Activated naive CD8-positive, alpha-beta T cell treated with anti-CD3 and anti-CD28 coated beads, Interleukin-2, amount 10 ng/mL, durations not matched to agents 7 days and 5 days (primary cell): ENCODE data around the gene COL13A1. TPM values are rescaled to one million over a fixed set of nuclear protein-coding genes. Genes with fewer than 3 reads are reported as not detected.

Experiments used
- ATAC-seq: fragments of 150-1000 bp; cut with Tn5 transposase; one replicate; pipeline ENCODE4 v1.10.0; 2021; ENCODE audit warnings: low read depth, moderate library complexity
- POLR2A ChIA-PET: fragments of 350-600 bp; sonication (Branson Sonifier 250); formaldehyde crosslinking; loops from one replicate; lab custom pipeline; 2021; ENCODE audit warnings: antibody characterized with exemption; lab: Charles Lee
- DNase-seq: peaks from one replicate; pipeline ENCODE4 v3.0.0; 2021
- H3K27ac Mint-ChIP-seq: one replicate; pipeline ENCODE4 v1.8.0; 2022; ENCODE audit warnings: mild to moderate bottlenecking, mixed read lengths
- H3K27me3 Mint-ChIP-seq: one replicate; pipeline ENCODE4 v1.8.0; 2022; ENCODE audit warnings: mild to moderate bottlenecking, moderate library complexity, mixed read lengths
- H3K36me3 Mint-ChIP-seq: one replicate; pipeline ENCODE4 v1.8.0; 2021; ENCODE audit warnings: mild to moderate bottlenecking, mixed read lengths
- H3K4me1 Mint-ChIP-seq: one replicate; pipeline ENCODE4 v1.8.0; 2021; ENCODE audit warnings: mixed read lengths
- H3K4me3 Mint-ChIP-seq: one replicate; pipeline ENCODE4 v1.8.0; 2022; ENCODE audit warnings: mild to moderate bottlenecking, moderate library complexity, mixed read lengths
- H3K9me3 Mint-ChIP-seq: one replicate; pipeline ENCODE4 v1.8.0; 2021; ENCODE audit warnings: mixed read lengths
- total RNA-seq, 2 experiments: library from RNA; stranded (reverse); gene quantifications; one replicate each; pipeline ENCODE4 v1.2.3, GENCODE V29; 2021

COL13A1 gene
- total RNA-seq, 2 experiments from 2014 or later, result not detected

GRCh38 chr10:69875856-69876255, 74.2 kb downstream of the COL13A1 start:
- Mint-ChIP-seq H3K27ac (no peak overlapping the region), H3K9me3 (no peaks in the 10 kb centered on the region), H3K4me1 (no peaks in the 10 kb centered on the region), H3K4me3 (no peak overlapping the region), H3K27me3 (peaks cover 19% of the 10 kb centered on the region), H3K36me3 (no peaks in the 10 kb centered on the region)
- DNase-seq (no peak), ATAC-seq (no peak)
- POLR2A ChIA-PET, result no interaction called here

- no peak for DNase-seq
- POLR2A ChIA-PET, result no interaction called here
Observed at GRCh38 chr10:69876286-69876685, 74.6 kb downstream of the COL13A1 start.

GRCh38 chr10:69876931-69877330, 75.2 kb downstream of the COL13A1 start:
- peaks cover 21% of the 10 kb centered on the region for H3K27me3 Mint-ChIP-seq
- H3K4me3 Mint-ChIP-seq, result no peak overlapping the region
- no peak for DNase-seq
- ATAC-seq, result no peak
- H3K36me3 Mint-ChIP-seq, result no peaks in the 10 kb centered on the region
- H3K27ac Mint-ChIP-seq, result no peak overlapping the region
- no peaks in the 10 kb centered on the region for H3K4me1 Mint-ChIP-seq
- POLR2A ChIA-PET, result no interaction called here
- H3K9me3 Mint-ChIP-seq, result no peaks in the 10 kb centered on the region

More at GRCh38 chr10:69876286-69876685, 74.6 kb downstream of the COL13A1 start:
- ATAC-seq, result no peak
- Mint-ChIP-seq H3K4me1 (no peaks in the 10 kb centered on the region), H3K4me3 (no peak overlapping the region), H3K36me3 (no peaks in the 10 kb centered on the region), H3K27me3 (peaks cover 17% of the 10 kb centered on the region), H3K9me3 (no peaks in the 10 kb centered on the region), H3K27ac (no peak overlapping the region)

- DNase-seq (no peak), ATAC-seq (no peak)
- Mint-ChIP-seq H3K9me3 (no peaks in the 10 kb centered on the region), H3K27me3 (peaks cover 16% of the 10 kb centered on the region), H3K36me3 (no peaks in the 10 kb centered on the region), H3K27ac (no peak overlapping the region), H3K4me1 (no peaks in the 10 kb centered on the region), H3K4me3 (no peak overlapping the region)
- POLR2A ChIA-PET, result interaction anchor here (0.7 kb wide), 1 partner anchor 57 kb away, joined by 4 read pairs; no protein-coding TSS in a partner anchor
Observed at GRCh38 chr10:69878038-69878437, 76.3 kb downstream of the COL13A1 start.

- Mint-ChIP-seq H3K4me3 (no peak overlapping the region), H3K4me1 (no peaks in the 10 kb centered on the region), H3K27me3 (peaks cover 16% of the 10 kb centered on the region), H3K36me3 (no peaks in the 10 kb centered on the region), H3K9me3 (no peaks in the 10 kb centered on the region), H3K27ac (no peak overlapping the region)
- DNase-seq (no peak), ATAC-seq (no peak)
- POLR2A ChIA-PET, result interaction anchor here (0.7 kb wide), 1 partner anchor 56 kb away, joined by 4 read pairs; no protein-coding TSS in a partner anchor
Observed at GRCh38 chr10:69878951-69879350, 77.2 kb downstream of the COL13A1 start.

- no peak for ATAC-seq
- DNase-seq, result no peak
- Mint-ChIP-seq H3K36me3 (no peaks in the 10 kb centered on the region), H3K9me3 (no peaks in the 10 kb centered on the region), H3K4me1 (no peaks in the 10 kb centered on the region), H3K4me3 (no peak overlapping the region), H3K27ac (no peak overlapping the region), H3K27me3 (peaks cover 12% of the 10 kb centered on the region)
- POLR2A ChIA-PET, result no interaction called here
Observed at GRCh38 chr10:69879634-69880257, 78.0 kb downstream of the COL13A1 start.

- H3K27ac Mint-ChIP-seq, result no peak overlapping the region
- H3K27me3 Mint-ChIP-seq, result peaks cover 12% of the 10 kb centered on the region
- no peak for DNase-seq
- H3K4me1 Mint-ChIP-seq, result no peaks in the 10 kb centered on the region
- no peak overlapping the region for H3K4me3 Mint-ChIP-seq
- POLR2A ChIA-PET, result no interaction called here
- no peaks in the 10 kb centered on the region for H3K9me3 Mint-ChIP-seq
- H3K36me3 Mint-ChIP-seq, result no peaks in the 10 kb centered on the region
- no peak for ATAC-seq
Observed at GRCh38 chr10:69880301-69881081, 78.8 kb downstream of the COL13A1 start.

- DNase-seq (no peak), ATAC-seq (no peak)
- POLR2A ChIA-PET, result no interaction called here
- Mint-ChIP-seq H3K27me3 (peaks cover 16% of the 10 kb centered on the region), H3K4me1 (no peaks in the 10 kb centered on the region), H3K9me3 (no peaks in the 10 kb centered on the region), H3K36me3 (no peaks in the 10 kb centered on the region), H3K4me3 (no peak overlapping the region), H3K27ac (no peak overlapping the region)
Observed at GRCh38 chr10:69881202-69881601, 79.5 kb downstream of the COL13A1 start.

- no peak overlapping the region for H3K4me3 Mint-ChIP-seq
- no peaks in the 10 kb centered on the region for H3K9me3 Mint-ChIP-seq
- H3K27me3 Mint-ChIP-seq, result peaks cover 12% of the 10 kb centered on the region
- DNase-seq (no peak), ATAC-seq (no peak)
- H3K4me1 Mint-ChIP-seq, result no peaks in the 10 kb centered on the region
- no peaks in the 10 kb centered on the region for H3K36me3 Mint-ChIP-seq
- no peak overlapping the region for H3K27ac Mint-ChIP-seq
- POLR2A ChIA-PET, result no interaction called here
Observed at GRCh38 chr10:69883310-69884023, 81.8 kb downstream of the COL13A1 start.

GRCh38 chr10:69884024-69884367, 82.3 kb downstream of the COL13A1 start:
- POLR2A ChIA-PET, result no interaction called here
- no peak overlapping the region for H3K27ac Mint-ChIP-seq
- H3K9me3 Mint-ChIP-seq, result no peaks in the 10 kb centered on the region
- no peak overlapping the region for H3K4me3 Mint-ChIP-seq
- H3K4me1 Mint-ChIP-seq, result no peaks in the 10 kb centered on the region
- peaks cover 12% of the 10 kb centered on the region for H3K27me3 Mint-ChIP-seq
- ATAC-seq (no peak), DNase-seq (no peak)
- no peaks in the 10 kb centered on the region for H3K36me3 Mint-ChIP-seq

- Mint-ChIP-seq H3K9me3 (no peaks in the 10 kb centered on the region), H3K4me1 (no peaks in the 10 kb centered on the region), H3K27me3 (peaks cover 12% of the 10 kb centered on the region), H3K27ac (no peak overlapping the region), H3K36me3 (no peaks in the 10 kb centered on the region), H3K4me3 (no peak overlapping the region)
- no peak for DNase-seq
- POLR2A ChIA-PET, result no interaction called here
- ATAC-seq, result no peak
Observed at GRCh38 chr10:69884686-69885085, 83.0 kb downstream of the COL13A1 start.

GRCh38 chr10:69885379-69886013, 83.8 kb downstream of the COL13A1 start:
- Mint-ChIP-seq H3K9me3 (no peaks in the 10 kb centered on the region), H3K27ac (no peak overlapping the region), H3K4me1 (no peaks in the 10 kb centered on the region), H3K36me3 (no peaks in the 10 kb centered on the region), H3K27me3 (peaks cover 10% of the 10 kb centered on the region), H3K4me3 (no peak overlapping the region)
- ATAC-seq (no peak), DNase-seq (no peak)
- POLR2A ChIA-PET, result no interaction called here

GRCh38 chr10:69888882-69889584, 87.3 kb downstream of the COL13A1 start:
- POLR2A ChIA-PET, result no interaction called here
- no peaks in the 10 kb centered on the region for H3K9me3 Mint-ChIP-seq
- ATAC-seq (no peak), DNase-seq (no peak)
- H3K4me1 Mint-ChIP-seq, result no peaks in the 10 kb centered on the region
- no peak overlapping the region for H3K27ac Mint-ChIP-seq
- no peak overlapping the region for H3K4me3 Mint-ChIP-seq
- peaks cover 7% of the 10 kb centered on the region for H3K27me3 Mint-ChIP-seq
- no peaks in the 10 kb centered on the region for H3K36me3 Mint-ChIP-seq
